HFF-Myc (cell line): ENCODE results near the gene DUS2.

ENCODE experiments used
- DNase-seq: peaks from one replicate; pipeline ENCODE4 v3.0.0-alpha.2; 2011; ENCODE audit warnings: low read depth; ENCODE audit errors: extremely low read depth
- H3K4me3 ChIP-seq: replicated peaks from 2 replicates; pipeline ENCODE4 v1.5.1; 2011; ENCODE audit warnings: low read depth, mild to moderate bottlenecking, control low read depth, low read length
- CTCF ChIP-seq: IDR thresholded peaks from 2 replicates; pipeline ENCODE4 v1.5.1; 2012; ENCODE audit warnings: mild to moderate bottlenecking, low read depth, low read length, control low read depth; ENCODE audit errors: missing control alignments

The DUS2 gene

DNA sequence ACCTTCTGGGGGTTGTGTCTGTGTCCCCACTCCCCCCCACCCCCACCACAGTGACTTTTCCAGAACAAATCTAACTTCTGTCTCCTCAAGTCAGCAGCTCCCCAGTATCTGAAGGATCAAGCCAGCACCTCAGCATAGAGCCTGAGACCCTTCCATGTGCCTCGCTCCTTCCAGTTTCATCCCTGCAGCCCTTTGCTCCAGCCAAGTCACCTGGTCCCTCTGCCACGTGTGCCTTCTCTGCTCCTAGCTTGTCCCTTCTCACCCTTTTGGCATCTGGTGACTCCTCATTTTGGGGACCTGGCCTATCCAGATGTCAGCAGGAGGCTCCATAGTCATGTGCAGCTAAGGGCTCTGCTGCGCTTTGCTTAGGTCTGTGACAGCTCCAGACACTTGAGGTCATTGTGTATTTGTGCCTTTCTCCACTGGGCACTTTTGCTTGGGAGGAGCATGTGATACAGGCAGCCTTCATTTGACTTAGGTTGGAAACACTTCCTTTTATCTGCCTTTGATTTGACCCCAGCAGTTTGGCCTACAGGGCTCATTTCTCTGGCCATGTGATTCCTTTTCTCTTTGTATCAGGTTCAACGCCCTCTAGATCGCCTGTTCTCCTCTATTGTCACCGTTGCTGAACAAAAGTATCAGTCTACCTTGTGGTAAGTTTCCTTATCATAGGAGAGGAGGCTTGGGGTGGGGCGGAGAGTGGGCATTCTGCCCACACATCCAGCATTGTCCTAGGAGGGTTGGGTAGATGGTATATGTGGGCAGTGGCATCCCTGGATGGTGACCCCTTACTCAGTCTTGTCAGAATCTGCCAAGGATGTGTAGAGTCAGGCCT, 55.0 kb downstream of the DUS2 start:
- H3K4me3 ChIP-seq, result no peak overlapping the region
- DNase-seq, result no peak
- no peak for TF ChIP-seq CTCF

- no peak for DNase-seq
- H3K4me3 ChIP-seq, result no peak overlapping the region
- TF ChIP-seq CTCF, result no peak
Measured at GRCh38 chr16:68078701-68079375, 55.8 kb downstream of the DUS2 start.

GRCh38 chr16:68079376-68079625, 56.2 kb downstream of the DUS2 start:
- DNase-seq, result no peak
- no peak overlapping the region for H3K4me3 ChIP-seq
- TF ChIP-seq CTCF, result no peak

DNA sequence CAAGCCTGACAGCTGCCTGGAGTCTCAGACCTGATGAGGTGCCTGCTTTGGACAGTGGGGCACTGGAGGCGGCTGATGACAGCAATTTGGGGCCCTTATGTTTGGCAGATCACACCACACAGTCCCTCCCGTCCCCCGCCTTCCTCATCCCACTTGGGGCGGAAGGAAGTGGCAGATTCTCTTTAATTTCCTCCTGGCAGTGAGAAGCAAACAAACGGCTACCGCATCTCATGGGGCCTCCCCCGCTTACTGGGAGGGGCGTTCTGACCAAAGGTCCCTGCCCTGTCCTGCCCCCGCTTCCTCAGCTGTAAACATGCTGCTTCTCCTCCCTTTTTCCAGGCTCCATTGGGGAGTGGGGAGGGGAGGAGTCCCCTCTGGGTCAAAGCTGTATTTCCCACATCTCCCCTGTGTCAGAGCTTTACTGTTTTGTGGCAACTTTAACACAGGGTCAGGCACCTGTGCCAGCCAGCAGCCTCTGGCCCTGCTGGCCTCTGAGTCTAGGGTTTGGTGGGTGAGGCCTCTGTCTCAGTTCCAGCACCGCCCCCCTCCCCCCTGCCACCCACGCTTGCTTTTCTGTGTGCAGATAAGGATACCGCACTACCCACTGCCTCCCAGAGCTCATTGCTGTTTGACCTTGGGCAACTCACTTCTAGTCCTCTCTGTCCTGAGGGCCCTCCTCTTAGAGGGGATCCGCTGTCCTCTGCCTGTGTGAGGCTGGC, 56.7 kb downstream of the DUS2 start:
- no peak for TF ChIP-seq CTCF
- no peak overlapping the region for H3K4me3 ChIP-seq
- DNase-seq, result no peak

- TF ChIP-seq CTCF, result no peak
- H3K4me3 ChIP-seq, result no peak overlapping the region
- no peak for DNase-seq
Measured at GRCh38 chr16:68081861-68082628, 59.0 kb downstream of the DUS2 start.

- DNase-seq, result no peak
- no peak overlapping the region for H3K4me3 ChIP-seq
- TF ChIP-seq CTCF, result no peak
Measured at GRCh38 chr16:68082629-68083238, 59.6 kb downstream of the DUS2 start.
